Kidney (tissue), 14 donors: ENCODE results near the gene SDF4. TPM values are rescaled to one million over a fixed set of nuclear protein-coding genes. Genes with fewer than 3 reads are reported as not detected.

Source experiments
- DNase-seq, 5 donors: peaks; one replicate each; pipeline ENCODE4 v3.0.0-alpha.2; 2013 to 2020
- FAIRE-seq: peaks from 2 replicates; lab custom pipeline; 2012; peaks lifted over from hg19 to GRCh38; lab: Jason Lieb, UNC
- H3K27ac ChIP-seq, 2 donors: one replicate each; pipeline ENCODE4 v1.7.0; 2013; ENCODE audit warnings: low read depth in 2 of 2, low read length in 2 of 2, inconsistent platforms in 1 of 2
- H3K27me3 ChIP-seq: one replicate; pipeline ENCODE4 v1.7.1; 2013; ENCODE audit warnings: low read length, inconsistent platforms; ENCODE audit not compliant: control insufficient read depth, insufficient read depth
- H3K36me3 ChIP-seq, 3 donors: one replicate each; pipeline versions ENCODE4 v1.7.0 to v1.7.1; 2013; ENCODE audit warnings: low read length in 3 of 3, control low read depth in 1 of 3, inconsistent platforms in 1 of 3; ENCODE audit not compliant: insufficient read depth in 3 of 3, control insufficient read depth in 2 of 3
- H3K4me1 ChIP-seq, 3 donors: one replicate each; pipeline versions ENCODE4 v1.7.0 to v1.7.1; 2013; ENCODE audit warnings: low read length in 3 of 3, inconsistent platforms in 1 of 3, low read depth in 1 of 3; ENCODE audit not compliant: control insufficient read depth in 2 of 3, insufficient read depth in 2 of 3
- H3K4me3 ChIP-seq, 3 donors: one replicate each; pipeline versions ENCODE4 v1.7.0 to v1.8.1; 2013; ENCODE audit warnings: low read length in 3 of 3, control low read depth in 1 of 3, inconsistent platforms in 1 of 3
- H3K9ac ChIP-seq, 3 donors: one replicate each; pipeline versions ENCODE4 v1.7.0 to v1.7.1; 2013; ENCODE audit warnings: low read length in 3 of 3, control low read depth in 1 of 3, inconsistent platforms in 1 of 3
- H3K9me3 ChIP-seq, 3 donors: one replicate each; pipeline versions ENCODE4 v1.7.0 to v1.7.1; 2013; ENCODE audit warnings: low read length in 3 of 3, control low read depth in 1 of 3, inconsistent platforms in 1 of 3; ENCODE audit not compliant: control insufficient read depth in 2 of 3, insufficient read depth in 1 of 3
- intact Hi-C: fragments of 100-400 bp; cut with DNase I; formaldehyde crosslinking; loops from one replicate; pipeline ENCODE4 v1.11.1; 2022
- polyA plus RNA-seq: library from polyadenylated mRNA; stranded (reverse); fragments of 350-450 nt; fragmentation: Illumina TruSeq; extraction: RNeasy Lipid Tissue Mini Kit (QIAGEN cat#74804); gene quantifications from one replicate; pipeline ENCODE4 v1.2.3, GENCODE V29; 2014; ENCODE audit warnings: low read depth, low replicate concordance; ENCODE audit not compliant: insufficient read depth
- total RNA-seq: library from RNA; stranded (reverse); fragmentation: NEBNext Ultra II Directional; extraction: Animal tissue kit (Norgen Biotek cat#: 25700); gene quantifications from one replicate; pipeline ENCODE4 v1.2.1, GENCODE V29; 2021
- TF ChIP-seq, protein P1 (sequence below): IDR thresholded peaks from 3 replicates; pipeline ENCODE4 v1.5.1; 2012; ENCODE audit warnings: mild to moderate bottlenecking, moderate library complexity, borderline replicate concordance; ENCODE audit not compliant: insufficient read depth; ENCODE audit errors: extremely low read depth
- donor health status: control.
- donor health status: control.
- donor health status: control.
- donor health status: control.
- donor health status: control.
- donor health status: DM: yes; HTN: yes; CAD: no.
- donor health status: Normal renal cell carcinoma (clear cell type).

SDF4 gene
- total and polyA plus RNA-seq, 2 donors from 2014 or later = 143 to 160 TPM

- FAIRE-seq = no peak
- Histone ChIP-seq H3K27ac (no peak overlapping the region), H3K36me3 (no peaks in the 10 kb centered on the region), H3K27me3 (peaks cover 2% of the 10 kb centered on the region), H3K4me1 (peaks cover 0 to 2% (median 0%) of the 10 kb centered on the region in 3 donors), H3K9me3 (no peaks in the 10 kb centered on the region), H3K4me3 (no peak overlapping the region), H3K9ac (no peak overlapping the region)
- TF ChIP-seq, protein P1, sequence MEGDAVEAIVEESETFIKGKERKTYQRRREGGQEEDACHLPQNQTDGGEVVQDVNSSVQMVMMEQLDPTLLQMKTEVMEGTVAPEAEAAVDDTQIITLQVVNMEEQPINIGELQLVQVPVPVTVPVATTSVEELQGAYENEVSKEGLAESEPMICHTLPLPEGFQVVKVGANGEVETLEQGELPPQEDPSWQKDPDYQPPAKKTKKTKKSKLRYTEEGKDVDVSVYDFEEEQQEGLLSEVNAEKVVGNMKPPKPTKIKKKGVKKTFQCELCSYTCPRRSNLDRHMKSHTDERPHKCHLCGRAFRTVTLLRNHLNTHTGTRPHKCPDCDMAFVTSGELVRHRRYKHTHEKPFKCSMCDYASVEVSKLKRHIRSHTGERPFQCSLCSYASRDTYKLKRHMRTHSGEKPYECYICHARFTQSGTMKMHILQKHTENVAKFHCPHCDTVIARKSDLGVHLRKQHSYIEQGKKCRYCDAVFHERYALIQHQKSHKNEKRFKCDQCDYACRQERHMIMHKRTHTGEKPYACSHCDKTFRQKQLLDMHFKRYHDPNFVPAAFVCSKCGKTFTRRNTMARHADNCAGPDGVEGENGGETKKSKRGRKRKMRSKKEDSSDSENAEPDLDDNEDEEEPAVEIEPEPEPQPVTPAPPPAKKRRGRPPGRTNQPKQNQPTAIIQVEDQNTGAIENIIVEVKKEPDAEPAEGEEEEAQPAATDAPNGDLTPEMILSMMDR = no peak
- peak in 3 of 5 donors; percentile 27 to 71 (median 60) for DNase-seq
- intact Hi-C loops = no loop called here
These were observed 51.6 kb downstream of the SDF4 start for GRCh38 chr1:1179983-1180861.

GRCh38 chr1:1179346-1179982, 52.3 kb downstream of the SDF4 start:
- Histone ChIP-seq H3K4me3 (no peak overlapping the region), H3K27ac (no peak overlapping the region), H3K9ac (no peak overlapping the region), H3K36me3 (no peaks in the 10 kb centered on the region), H3K27me3 (peaks cover 2% of the 10 kb centered on the region), H3K9me3 (no peaks in the 10 kb centered on the region), H3K4me1 (peaks cover 0 to 2% (median 0%) of the 10 kb centered on the region in 3 donors)
- DNase-seq (peak in 4 of 5 donors; percentile 53 to 75 (median 62)), FAIRE-seq (no peak)
- intact Hi-C loops = no loop called here
- TF ChIP-seq, protein P1 = no peak

DNA sequence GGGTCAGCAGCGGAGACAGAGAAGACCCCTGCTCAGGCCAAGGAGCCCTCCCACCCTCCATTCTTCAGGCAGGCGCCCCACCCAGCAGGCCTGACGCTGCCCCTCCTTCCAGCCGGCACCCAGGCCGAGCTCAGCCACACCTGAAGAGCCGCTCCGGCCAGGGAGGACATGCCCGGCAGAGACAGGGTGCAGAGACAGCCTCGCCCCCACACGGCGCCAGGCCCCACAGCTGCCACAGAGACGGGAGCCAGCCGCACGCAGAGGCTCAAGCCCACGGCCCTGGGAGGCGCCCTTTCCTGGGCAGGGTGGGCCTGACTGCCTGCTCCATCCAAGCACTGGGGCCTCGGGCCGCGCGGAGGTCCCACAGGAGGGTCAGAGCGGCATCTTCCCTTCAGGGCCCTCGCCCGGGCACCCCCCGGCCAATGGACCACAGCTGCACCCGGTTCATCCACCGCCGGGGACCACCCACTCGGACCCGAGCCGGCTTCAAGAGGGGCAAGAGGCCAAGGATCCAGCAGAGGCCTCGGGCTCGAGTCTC, 52.9 kb downstream of the SDF4 start:
- Histone ChIP-seq H3K9ac (no peak overlapping the region), H3K4me3 (no peak overlapping the region), H3K27ac (no peak overlapping the region), H3K27me3 (peaks cover 2% of the 10 kb centered on the region), H3K36me3 (no peaks in the 10 kb centered on the region), H3K9me3 (no peaks in the 10 kb centered on the region), H3K4me1 (peaks cover 0 to 2% (median 0%) of the 10 kb centered on the region in 3 donors)
- intact Hi-C loops = no loop called here
- DNase-seq (peak in 3 of 5 donors; percentile 4 to 67 (median 7)), FAIRE-seq (no peak)
- TF ChIP-seq, protein P1 = no peak
